ENCODE results near the gene GMPPA. TPM values are rescaled to one million over a fixed set of nuclear protein-coding genes. Genes with fewer than 3 reads are reported as not detected.

The GMPPA gene
- total RNA-seq, 1 experiment from 2014 or later, result 32.0 TPM

DNA sequence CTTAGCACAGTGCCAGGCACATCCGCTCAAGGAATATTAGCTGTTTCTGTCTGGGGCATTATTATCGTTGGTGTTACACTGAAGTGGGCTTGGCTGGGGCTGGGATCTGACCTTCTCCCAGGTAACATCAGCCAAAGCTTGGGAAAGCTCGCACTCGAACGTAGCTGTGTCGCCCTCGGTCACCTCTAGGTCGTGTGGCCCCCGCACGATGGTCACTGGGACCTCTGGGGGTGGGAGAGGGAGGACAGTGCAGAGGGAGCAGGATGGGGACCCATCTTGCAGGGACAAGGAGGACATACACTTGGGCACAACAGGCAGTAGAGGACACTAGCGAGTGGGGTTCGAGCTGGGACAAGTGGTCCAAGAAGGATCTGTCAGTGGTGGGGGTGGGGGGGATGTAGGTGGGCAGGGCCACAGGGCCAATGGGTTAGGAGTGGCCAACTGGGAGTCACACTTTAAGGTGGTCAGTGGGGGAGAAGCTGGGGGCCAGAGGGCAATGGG, 54.8 kb downstream of the GMPPA start:
- Histone ChIP-seq H4K8ac (replicated peaks; ENCODE audit: insufficient read length, low read depth, low read length) (no peak overlapping the region), H2BK20ac (ENCODE audit: low read depth, low read length, poor library complexity, severe bottlenecking) (no peak overlapping the region), H3K4me1 (ENCODE audit: insufficient read depth, low read length) (peaks cover 3% of the 10 kb centered on the region; the same call in 1 of the 2 replicates), H3K27ac (ENCODE audit: insufficient read length, low read depth, low read length) (no peak overlapping the region), H2BK12ac (ENCODE audit: insufficient read length, low read depth, low read length) (no peak overlapping the region), H3K4ac (ENCODE audit: low read depth, low read length) (no peak overlapping the region), H2AK5ac (ENCODE audit: insufficient read length, low read length) (no peak overlapping the region), H2AFZ (ENCODE audit: low read length) (no peak overlapping the region), H3K18ac (ENCODE audit: insufficient read length, low read depth, low read length) (no peak overlapping the region), H3T11ph (ENCODE audit: low read length) (no peak overlapping the region), H3K56ac (ENCODE audit: insufficient read length, low read depth, low read length) (no peak overlapping the region), H3K79me1 (ENCODE audit: insufficient read depth, low read depth, low read length, poor library complexity, severe bottlenecking) (no peaks in the 10 kb centered on the region), H4K20me1 (ENCODE audit: control insufficient read depth, insufficient read depth, insufficient read length) (no peaks in the 10 kb centered on the region), H2BK5ac (ENCODE audit: insufficient read length, low read length) (no peak overlapping the region), H3K14ac (ENCODE audit: insufficient read depth, low read length) (no peak overlapping the region), H4K91ac (ENCODE audit: insufficient read length, low read depth, low read length) (no peak overlapping the region), H4K5ac (ENCODE audit: insufficient read length, low read depth, low read length) (no peak overlapping the region), H2BK15ac (ENCODE audit: low read depth, low read length) (no peak overlapping the region), H3K4me2 (ENCODE audit: insufficient read depth, insufficient read length, low read length) (peak overlapping the region; percentile 83), H3K23me2 (ENCODE audit: insufficient read length, low read depth, low read length, poor library complexity, severe bottlenecking) (peaks cover 11% of the 10 kb centered on the region), H3K9ac (ENCODE audit: extremely low read depth, insufficient read length, low read length) (no peak overlapping the region), H3K79me2 (ENCODE audit: insufficient read depth, low read length) (no peaks in the 10 kb centered on the region), H2BK120ac (ENCODE audit: low read depth, low read length, poor library complexity, severe bottlenecking) (no peak overlapping the region), H3K9me3 (ENCODE audit: control insufficient read depth, low read depth, low read length) (no peaks in the 10 kb centered on the region), H3K23ac (ENCODE audit: insufficient read length, low read depth, low read length) (no peak overlapping the region), H3K27me3 (ENCODE audit: insufficient read depth, low read length) (peaks cover 4% of the 10 kb centered on the region; the same call in 1 of the 2 replicates)
- no CpG with 5 or more reads among the region's 12 CpGs for WGBS (ENCODE audit: extremely low coverage, insufficient read length, low lambda C conversion rate)
- DNase-seq, result no peak
- Mint-ChIP-seq H3K9me3 (no peaks in the 10 kb centered on the region), H3K36me3 (ENCODE audit: insufficient read depth in 1 of 3, low read depth in 3 of 3) (peaks cover 6 to 40% (median 30%) of the 10 kb centered on the region in 3 experiments; a peak in 6 of 7 replicates), H3K27me3 (ENCODE audit: low read depth) (peaks cover 37% of the 10 kb centered on the region), H3K27ac (no peak overlapping the region), H3K4me3 (peak overlapping the region; percentile 74 to 81), H3K4me1 (peaks cover 10 to 18% of the 10 kb centered on the region in 2 experiments)
- TF ChIP-seq, protein P1, sequence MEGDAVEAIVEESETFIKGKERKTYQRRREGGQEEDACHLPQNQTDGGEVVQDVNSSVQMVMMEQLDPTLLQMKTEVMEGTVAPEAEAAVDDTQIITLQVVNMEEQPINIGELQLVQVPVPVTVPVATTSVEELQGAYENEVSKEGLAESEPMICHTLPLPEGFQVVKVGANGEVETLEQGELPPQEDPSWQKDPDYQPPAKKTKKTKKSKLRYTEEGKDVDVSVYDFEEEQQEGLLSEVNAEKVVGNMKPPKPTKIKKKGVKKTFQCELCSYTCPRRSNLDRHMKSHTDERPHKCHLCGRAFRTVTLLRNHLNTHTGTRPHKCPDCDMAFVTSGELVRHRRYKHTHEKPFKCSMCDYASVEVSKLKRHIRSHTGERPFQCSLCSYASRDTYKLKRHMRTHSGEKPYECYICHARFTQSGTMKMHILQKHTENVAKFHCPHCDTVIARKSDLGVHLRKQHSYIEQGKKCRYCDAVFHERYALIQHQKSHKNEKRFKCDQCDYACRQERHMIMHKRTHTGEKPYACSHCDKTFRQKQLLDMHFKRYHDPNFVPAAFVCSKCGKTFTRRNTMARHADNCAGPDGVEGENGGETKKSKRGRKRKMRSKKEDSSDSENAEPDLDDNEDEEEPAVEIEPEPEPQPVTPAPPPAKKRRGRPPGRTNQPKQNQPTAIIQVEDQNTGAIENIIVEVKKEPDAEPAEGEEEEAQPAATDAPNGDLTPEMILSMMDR (conservative IDR thresholded peaks at IDR 0.05), result no peak
